IMR-90 (cell line): ENCODE data around the gene PCBP4. TPM values are rescaled to one million over a fixed set of nuclear protein-coding genes. Genes with fewer than 3 reads are reported as not detected.

Experiments
- ATAC-seq: fragments of 200-7000 bp; cut with Tn5 transposase; 2 replicates; pipeline ENCODE4 v1.9.1; 2020; ENCODE audit warnings: low read depth, mild to moderate bottlenecking, moderate library complexity
- BruUV-seq: library from RNA; stranded (reverse); fragments of 400-500 nt; replicated peaks from 2 replicates; lab custom pipeline; 2021; lab: Mats Ljungman, UMichigan
- CTCF ChIA-PET: fragments of 300-600 bp; formaldehyde crosslinking; extraction: SDS; loops from one replicate; lab custom pipeline; 2021; ENCODE audit warnings: antibody characterized with exemption; lab: Yijun Ruan, JAX
- POLR2A ChIA-PET: fragments of 300-600 bp; sonication (Branson Sonifier 250); formaldehyde crosslinking; loops from one replicate; lab custom pipeline; 2022; ENCODE audit warnings: antibody characterized with exemption; ENCODE audit not compliant: unreplicated experiment; lab: Charles Lee
- DNase-seq: peaks from one replicate; pipeline ENCODE4 v3.0.0; 2013
- H2AFZ ChIP-seq: replicated peaks from 2 replicates; pipeline ENCODE3; 2013; ENCODE audit warnings: low read length, mild to moderate bottlenecking; ENCODE audit not compliant: poor library complexity
- H2AK5ac ChIP-seq: 2 replicates; pipeline ENCODE4 v1.6.1; 2013; ENCODE audit warnings: low read depth, low read length, inconsistent platforms
- H2AK9ac ChIP-seq: replicated peaks from 2 replicates; pipeline ENCODE3; 2013; ENCODE audit warnings: mild to moderate bottlenecking, low read depth, low read length, moderate library complexity; ENCODE audit not compliant: poor library complexity
- H2BK120ac ChIP-seq: 2 replicates; pipeline ENCODE4 v1.6.1; 2013; ENCODE audit warnings: low read depth, low read length, inconsistent platforms
- H2BK15ac ChIP-seq: 3 replicates; pipeline ENCODE4 v1.6.1; 2013; ENCODE audit warnings: low read depth, low read length, inconsistent platforms
- H2BK20ac ChIP-seq: 2 replicates; pipeline ENCODE4 v1.6.1; 2013; ENCODE audit warnings: low read depth, mild to moderate bottlenecking, inconsistent platforms, low read length, moderate library complexity
- H2BK5ac ChIP-seq: 2 replicates; pipeline ENCODE4 v1.6.1; 2013; ENCODE audit warnings: mild to moderate bottlenecking, low read depth, low read length, inconsistent platforms; ENCODE audit not compliant: poor library complexity, severe bottlenecking
- H3K14ac ChIP-seq: replicated peaks from 2 replicates; pipeline ENCODE4 v1.6.1; 2013; ENCODE audit warnings: low read depth, low read length, inconsistent platforms
- H3K18ac ChIP-seq: 2 replicates; pipeline ENCODE4 v1.6.1; 2013; ENCODE audit warnings: low read depth, low read length, control low read depth
- H3K23ac ChIP-seq: 2 replicates; pipeline ENCODE4 v1.6.1; 2013; ENCODE audit warnings: low read depth, low read length, inconsistent platforms
- H3K27ac ChIP-seq: 2 replicates; pipeline ENCODE4 v1.5.1; 2013; ENCODE audit warnings: mild to moderate bottlenecking, control low read depth, low read length; ENCODE audit not compliant: insufficient read depth
- H3K27me3 ChIP-seq: 2 replicates; pipeline ENCODE4 v1.6.1; 2013; ENCODE audit warnings: low read length; ENCODE audit not compliant: control insufficient read depth, insufficient read depth
- H3K36me3 ChIP-seq: 2 replicates; pipeline ENCODE4 v1.6.1; 2013; ENCODE audit warnings: low read length, mixed read lengths; ENCODE audit not compliant: control insufficient read depth, insufficient read depth
- H3K4ac ChIP-seq: 2 replicates; pipeline ENCODE4 v1.6.1; 2013; ENCODE audit warnings: low read depth, low read length, inconsistent platforms
- H3K4me1 ChIP-seq: 2 replicates; pipeline ENCODE4 v1.6.1; 2013; ENCODE audit warnings: low read length, mixed read lengths; ENCODE audit not compliant: control insufficient read depth, insufficient read depth
- H3K4me2 ChIP-seq: 2 replicates; pipeline ENCODE4 v1.6.1; 2013; ENCODE audit warnings: low read depth, mild to moderate bottlenecking, control low read depth, low read length, moderate library complexity
- H3K4me3 ChIP-seq: 2 replicates; pipeline ENCODE4 v1.5.1; 2013; ENCODE audit warnings: low read depth, mild to moderate bottlenecking, control low read depth, low read length, moderate library complexity; ENCODE audit not compliant: insufficient read depth
- H3K56ac ChIP-seq: 2 replicates; pipeline ENCODE4 v1.6.1; 2013; ENCODE audit warnings: low read length, inconsistent platforms; ENCODE audit not compliant: insufficient read depth; ENCODE audit errors: extremely low read depth
- H3K79me1 ChIP-seq, 2 experiments: 2 replicates each; pipeline ENCODE4 v1.6.1; 2013; ENCODE audit warnings: low read length in 2 of 2, inconsistent platforms in 1 of 2, low read depth in 1 of 2
- H3K9ac ChIP-seq: 2 replicates; pipeline ENCODE4 v1.6.1; 2013; ENCODE audit warnings: low read depth, low read length, control low read depth
- H3K9me1 ChIP-seq: 2 replicates; pipeline ENCODE4 v1.6.1; 2013; ENCODE audit warnings: low read length, inconsistent platforms; ENCODE audit not compliant: insufficient read depth
- H3K9me3 ChIP-seq: 2 replicates; pipeline ENCODE4 v1.6.1; 2013; ENCODE audit warnings: low read length; ENCODE audit not compliant: control insufficient read depth, insufficient read depth
- H4K20me1 ChIP-seq: 2 replicates; pipeline ENCODE4 v1.6.1; 2013; ENCODE audit warnings: low read length, inconsistent platforms; ENCODE audit not compliant: insufficient read depth
- H4K5ac ChIP-seq: 2 replicates; pipeline ENCODE4 v1.6.1; 2013; ENCODE audit warnings: mild to moderate bottlenecking, low read depth, low read length, control low read depth
- H4K8ac ChIP-seq, 2 experiments: 2 replicates each; pipeline ENCODE4 v1.6.1; 2013; ENCODE audit warnings: low read depth in 2 of 2, low read length in 2 of 2, control low read depth in 1 of 2, inconsistent platforms in 1 of 2
- H4K91ac ChIP-seq: 2 replicates; pipeline ENCODE4 v1.6.1; 2013; ENCODE audit warnings: low read depth, low read length, inconsistent platforms; ENCODE audit not compliant: insufficient read depth
- BHLHE40 ChIP-seq: fragments of 150-350 bp; IDR thresholded peaks from 2 replicates; pipeline ENCODE4 v1.6.1; 2016; ENCODE audit warnings: mild to moderate bottlenecking, low read depth, low read length
- CEBPB ChIP-seq: IDR thresholded peaks from 2 replicates; pipeline ENCODE4 v1.6.1; 2012; ENCODE audit warnings: low read depth, low read length, improper control_type of control experiment
- CHD1 ChIP-seq: IDR thresholded peaks from 2 replicates; pipeline ENCODE4 v1.6.1; 2012; ENCODE audit warnings: low read depth, low read length, improper control_type of control experiment
- FOS ChIP-seq: fragments of 150-350 bp; IDR thresholded peaks from 2 replicates; pipeline ENCODE4 v1.6.1; 2016; ENCODE audit warnings: low read depth, low read length
- MAFK ChIP-seq: IDR thresholded peaks from 2 replicates; pipeline ENCODE4 v1.6.1; 2012; ENCODE audit warnings: low read depth, low read length, improper control_type of control experiment
- MAZ ChIP-seq: IDR thresholded peaks from 2 replicates; pipeline ENCODE4 v1.6.1; 2012; ENCODE audit warnings: low read depth, mild to moderate bottlenecking, low read length, improper control_type of control experiment, moderate library complexity, borderline replicate concordance
- MXI1 ChIP-seq: IDR thresholded peaks from 2 replicates; pipeline ENCODE4 v1.6.1; 2012; ENCODE audit warnings: low read depth, mild to moderate bottlenecking, low read length, moderate library complexity, borderline replicate concordance
- NFE2L2 ChIP-seq: fragments of 150-350 bp; IDR thresholded peaks from 2 replicates; pipeline ENCODE4 v1.6.1; 2016; ENCODE audit warnings: low read depth, mild to moderate bottlenecking, low read length
- POLR2A ChIP-seq: IDR thresholded peaks from 2 replicates; pipeline ENCODE4 v1.6.1; 2012; ENCODE audit warnings: mild to moderate bottlenecking, low read depth, low read length
- RAD21 ChIP-seq: IDR thresholded peaks from 2 replicates; pipeline ENCODE4 v1.6.1; 2012; ENCODE audit warnings: low read length, improper control_type of control experiment
- RCOR1 ChIP-seq: IDR thresholded peaks from 2 replicates; pipeline ENCODE4 v1.6.1; 2012; ENCODE audit warnings: mild to moderate bottlenecking, low read length, improper control_type of control experiment; ENCODE audit not compliant: insufficient replicate concordance
- RFX5 ChIP-seq: IDR thresholded peaks from 2 replicates; pipeline ENCODE4 v1.8.0; 2012; ENCODE audit warnings: low read depth, mild to moderate bottlenecking, low read length, moderate library complexity
- SMC3 ChIP-seq: fragments of 150-350 bp; IDR thresholded peaks from 2 replicates; pipeline ENCODE4 v1.6.1; 2016; ENCODE audit warnings: low read depth, mild to moderate bottlenecking, antibody characterized with exemption, low read length, moderate library complexity
- WGBS, 2 experiments: methylation state at CpG; one replicate each; pipeline versions ENCODE4 v1.1.5 to v1.1.7; 2013; ENCODE audit warnings: missing lambda C conversion rate in 2 of 2; ENCODE audit not compliant: insufficient read length in 1 of 2; ENCODE audit errors: extremely low coverage in 2 of 2; 5-methylcytosine and 5-hydroxymethylcytosine counted together
- dilution Hi-C: fragments of 300-500 bp; cut with HindIII; formaldehyde crosslinking; loops from one replicate; pipeline ENCODE4 v1.14.3; 2018; ENCODE audit warnings: low sequenced_read_pairs; ENCODE audit not compliant: unreplicated experiment
- in situ Hi-C: fragments of 300-500 bp; cut with MboI; formaldehyde crosslinking; loops from 3 replicates; pipeline ENCODE4 v1.14.3; 2019; ENCODE audit warnings: low sequenced_read_pairs, inconsistent platforms, mixed read lengths
- intact Hi-C: fragments of 100-400 bp; cut with micrococcal nuclease; formaldehyde crosslinking; loops from 2 replicates; pipeline ENCODE4 v1.10.0; 2022
- polyA plus RNA-seq, 3 experiments: library from polyadenylated mRNA; depleted of rRNA; stranded (reverse); fragments of >200 nt; gene quantifications; 2 replicates each; pipeline ENCODE4 v1.2.3, GENCODE V29; 2012; ENCODE audit warnings: low replicate concordance in 1 of 3
- total RNA-seq: library from RNA; depleted of rRNA; stranded (reverse); fragments of >200 nt; gene quantifications from 2 replicates; pipeline ENCODE4 v1.2.3, GENCODE V29; 2012
- TF ChIP-seq, protein P1 (sequence below): fragments of 150-350 bp; IDR thresholded peaks from 2 replicates; pipeline ENCODE4 v1.6.1; 2016; ENCODE audit warnings: low read depth, mild to moderate bottlenecking, low read length, moderate library complexity, borderline replicate concordance

PCBP4 gene
- total and polyA plus RNA-seq, 2 of the 4 experiments (the other 2 are of a cell fraction): 70.8 to 110 TPM

- H2AK9ac ChIP-seq: peak overlapping the region; percentile 19
- no TSS peak for BruUV-seq
- no peak for TF ChIP-seq SMC3
- no peak for TF ChIP-seq MXI1
- no peak for TF ChIP-seq POLR2A
- no peak for TF ChIP-seq FOS
- TF ChIP-seq RCOR1: no peak
- no peak for TF ChIP-seq MAZ
- TF ChIP-seq BHLHE40: no peak
- no peak for TF ChIP-seq RAD21
- no peak for TF ChIP-seq NFE2L2
- no peak for TF ChIP-seq CEBPB
- TF ChIP-seq RFX5: no peak
- TF ChIP-seq, protein P1, sequence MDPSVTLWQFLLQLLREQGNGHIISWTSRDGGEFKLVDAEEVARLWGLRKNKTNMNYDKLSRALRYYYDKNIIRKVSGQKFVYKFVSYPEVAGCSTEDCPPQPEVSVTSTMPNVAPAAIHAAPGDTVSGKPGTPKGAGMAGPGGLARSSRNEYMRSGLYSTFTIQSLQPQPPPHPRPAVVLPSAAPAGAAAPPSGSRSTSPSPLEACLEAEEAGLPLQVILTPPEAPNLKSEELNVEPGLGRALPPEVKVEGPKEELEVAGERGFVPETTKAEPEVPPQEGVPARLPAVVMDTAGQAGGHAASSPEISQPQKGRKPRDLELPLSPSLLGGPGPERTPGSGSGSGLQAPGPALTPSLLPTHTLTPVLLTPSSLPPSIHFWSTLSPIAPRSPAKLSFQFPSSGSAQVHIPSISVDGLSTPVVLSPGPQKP: no peak
- TF ChIP-seq CHD1: no peak
- no peak for TF ChIP-seq MAFK
- H3K79me1 ChIP-seq: peaks cover 8 to 24% of the 10 kb centered on the region in 2 experiments
- H3K9ac ChIP-seq: no peak overlapping the region
- ATAC-seq (no peak), DNase-seq (no peak)
- no peak overlapping the region for H3K56ac ChIP-seq
- H3K4me1 ChIP-seq: peaks cover 4% of the 10 kb centered on the region
- no peak overlapping the region for H2AFZ ChIP-seq
- peaks cover 2% of the 10 kb centered on the region; the same call in 1 of the 2 replicates for H3K9me1 ChIP-seq
- H3K23ac ChIP-seq: no peak overlapping the region
- H2BK120ac ChIP-seq: no peak overlapping the region
- in situ Hi-C loops (loop anchor here (25.0 kb wide), 1 partner anchor 1622 kb away; the partner anchor contains the start of genes RASSF1, TUSC2 and ZMYND10), intact Hi-C loops (no loop called here), dilution Hi-C loops (no loop called here)
- no peak overlapping the region for H2BK20ac ChIP-seq
- no peaks in the 10 kb centered on the region for H3K9me3 ChIP-seq
- CTCF ChIA-PET: no interaction called here
- no peak overlapping the region for H3K4me3 ChIP-seq
- H3K18ac ChIP-seq: no peak overlapping the region
- no peaks in the 10 kb centered on the region for H3K27me3 ChIP-seq
- 95% methylated on average over 11 of the region's 20 CpGs; no CpG with 5 or more reads in 1 of the 2 experiments for WGBS, 2 experiments
- no peak overlapping the region for H2BK15ac ChIP-seq
- peaks cover 20% of the 10 kb centered on the region; the same call in 1 of the 2 replicates for H4K20me1 ChIP-seq
- H4K91ac ChIP-seq: no peak overlapping the region
- H4K5ac ChIP-seq: no peak overlapping the region
- POLR2A ChIA-PET: no interaction called here
- no peak overlapping the region for H2BK5ac ChIP-seq
- H3K14ac ChIP-seq: no peak overlapping the region
- peaks cover 32% of the 10 kb centered on the region for H3K36me3 ChIP-seq
- H4K8ac ChIP-seq: no peak overlapping the region
- no peak overlapping the region for H3K4me2 ChIP-seq
- H3K27ac ChIP-seq: no peak overlapping the region
- no peak overlapping the region for H3K4ac ChIP-seq
- no peak overlapping the region for H2AK5ac ChIP-seq
These were observed 8.4 kb downstream of the PCBP4 start for GRCh38 chr3:51958603-51959521.
